K562 (cell line): Measurements from ENCODE around the gene DARS2. TPM values are rescaled to one million over a fixed set of nuclear protein-coding genes. Genes with fewer than 3 reads are reported as not detected.

ENCODE experiments used
- BHLHE40 ChIP-seq: IDR thresholded peaks from 2 replicates; pipeline ENCODE4 v1.6.1; 2011; ENCODE audit warnings: low read length, improper control_type of control experiment
- ELF4 ChIP-seq: fragments of 450-650 bp; formaldehyde crosslinking; IDR thresholded peaks from 2 replicates; pipeline ENCODE4 v1.4.0; 2022; ENCODE audit warnings: missing genetic modification characterization
- JUN ChIP-seq, 2 experiments: sonication (generic) in 1 of 2; formaldehyde crosslinking in 1 of 2; IDR thresholded peaks; 2 replicates each; pipeline versions ENCODE4 v1.6.1 to v1.8.0; 2012 to 2022; ENCODE audit warnings: borderline replicate concordance in 2 of 2, mild to moderate bottlenecking in 2 of 2, improper control_type of control experiment in 1 of 2, low read depth in 1 of 2, low read length in 1 of 2, missing genetic modification reagents in 1 of 2
- LCOR ChIP-seq: sonication (generic); formaldehyde crosslinking; IDR thresholded peaks from 2 replicates; pipeline ENCODE4 v1.8.0; 2022; ENCODE audit warnings: mild to moderate bottlenecking, missing genetic modification reagents
- MIER1 ChIP-seq: fragments of 450-650 bp; IDR thresholded peaks from 2 replicates; pipeline ENCODE4 v1.6.1; 2016; ENCODE audit warnings: antibody characterized with exemption, mild to moderate bottlenecking, low read depth
- PKNOX1 ChIP-seq: fragments of 450-650 bp; IDR thresholded peaks from 2 replicates; pipeline ENCODE4 v1.6.1; 2016
- POLR2AphosphoS5 ChIP-seq: IDR thresholded peaks from 2 replicates; pipeline ENCODE4 v1.6.1; 2011; ENCODE audit warnings: mild to moderate bottlenecking, low read depth, low read length, moderate library complexity; ENCODE audit not compliant: control insufficient read depth, insufficient read depth
- RB1 ChIP-seq: fragments of 450-650 bp; IDR thresholded peaks from 2 replicates; pipeline ENCODE4 v1.6.1; 2017; ENCODE audit warnings: low read depth, mild to moderate bottlenecking
- SIN3A ChIP-seq, 2 experiments: fragments of 150-350 bp in 1 of 2; IDR thresholded peaks; 2 replicates each; pipeline ENCODE4 v1.6.1; 2011 to 2016; ENCODE audit warnings: borderline replicate concordance in 2 of 2, low read depth in 2 of 2, low read length in 2 of 2, mild to moderate bottlenecking in 2 of 2, moderate library complexity in 2 of 2; ENCODE audit not compliant: control insufficient read depth in 1 of 2
- ZKSCAN1 ChIP-seq: fragments of 150-350 bp; IDR thresholded peaks from 2 replicates; pipeline ENCODE4 v1.6.1; 2016; ENCODE audit warnings: low read depth, low read length
- ZNF280B ChIP-seq: fragments of 250-450 bp; sonication (Bioruptor Pico); IDR thresholded peaks from 2 replicates; pipeline ENCODE4 v1.5.1; 2021; ENCODE audit warnings: mild to moderate bottlenecking
- ZNF785 ChIP-seq: fragments of 250-450 bp; sonication (Bioruptor Pico); IDR thresholded peaks from 2 replicates; pipeline ENCODE4 v1.4.0; 2020; ENCODE audit warnings: mild to moderate bottlenecking
- polyA plus RNA-seq, 8 experiments: library from polyadenylated mRNA; depleted of rRNA in 4 of 8; stranded (reverse) in 5 of 8; unstranded in 3 of 8; fragments of >200 nt; fragmentation: Nextera tagmentation in 2 of 8; fragmentation: Illumina TruSeq in 1 of 8; extraction: Ambion mirVana in 2 of 8; extraction: Trizol in 1 of 8; gene quantifications; 2 replicates each; pipeline versions ENCODE4 v1.2.1 to v1.2.3, GENCODE V29; 2011 to 2014; ENCODE audit warnings: inconsistent platforms in 1 of 8, missing spikeins in 1 of 8
- total RNA-seq, 7 experiments: library from RNA; depleted of rRNA in 6 of 7; stranded (reverse); fragments of >200 nt in 6 of 7; fragmentation: Illumina TruSeq in 2 of 7; extraction: Trizol in 2 of 7; gene quantifications; 2 replicates each; pipeline versions ENCODE4 v1.2.1 to v1.2.3, GENCODE V29; 2011 to 2021; ENCODE audit warnings: low replicate concordance in 1 of 7
- TF ChIP-seq, protein P1 (sequence below): fragments of 250-450 bp; sonication (Bioruptor Pico); IDR thresholded peaks from 2 replicates; pipeline ENCODE4 v1.8.0; 2021; ENCODE audit warnings: moderate library complexity, mild to moderate bottlenecking, inconsistent platforms
- TF ChIP-seq, protein P2 (sequence below): sonication (generic); formaldehyde crosslinking; IDR thresholded peaks from 2 replicates; pipeline ENCODE4 v1.4.0; 2020; ENCODE audit warnings: mild to moderate bottlenecking, missing genetic modification reagents
- TF ChIP-seq, protein P3 (sequence below): fragments of 200-800 bp; sonication (Bioruptor generic); IDR thresholded peaks from 2 replicates; pipeline ENCODE4 v1.6.1; 2016; ENCODE audit warnings: missing genetic modification characterization, missing compliant biosample characterization

DARS2 gene
- total and polyA plus RNA-seq, 9 of the 15 experiments (the other 6 are each of a cell fraction or from before 2014, with no cell fraction given): 36.4 to 96.7 (median 68.6) TPM

DNA sequence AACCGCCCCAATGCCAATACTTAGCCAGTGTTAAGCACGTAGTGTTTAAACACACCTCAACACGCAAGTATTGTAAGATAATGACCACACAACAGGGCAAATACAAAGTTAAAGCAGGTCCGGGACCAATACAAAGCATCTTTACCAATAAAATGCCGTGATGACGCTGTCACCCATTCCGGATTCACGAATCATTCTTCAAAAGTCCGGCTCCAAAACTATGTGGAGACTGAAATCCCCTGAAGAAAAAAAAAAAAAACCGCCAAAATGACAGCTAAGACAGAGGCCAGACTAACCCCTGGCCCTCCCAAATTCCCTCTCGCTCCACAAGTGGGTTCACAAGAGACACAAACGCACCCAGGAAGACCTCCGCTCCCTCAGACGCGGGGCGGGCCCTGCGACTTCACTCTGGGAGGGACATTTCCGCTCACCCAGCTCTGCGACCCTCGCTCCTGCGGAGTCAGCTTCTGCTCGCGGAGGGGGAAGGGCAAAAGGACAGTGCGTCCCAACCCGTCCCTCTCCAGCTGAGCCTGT is 625 bp upstream of the DARS2 start (continued):
- TF ChIP-seq, protein P1, sequence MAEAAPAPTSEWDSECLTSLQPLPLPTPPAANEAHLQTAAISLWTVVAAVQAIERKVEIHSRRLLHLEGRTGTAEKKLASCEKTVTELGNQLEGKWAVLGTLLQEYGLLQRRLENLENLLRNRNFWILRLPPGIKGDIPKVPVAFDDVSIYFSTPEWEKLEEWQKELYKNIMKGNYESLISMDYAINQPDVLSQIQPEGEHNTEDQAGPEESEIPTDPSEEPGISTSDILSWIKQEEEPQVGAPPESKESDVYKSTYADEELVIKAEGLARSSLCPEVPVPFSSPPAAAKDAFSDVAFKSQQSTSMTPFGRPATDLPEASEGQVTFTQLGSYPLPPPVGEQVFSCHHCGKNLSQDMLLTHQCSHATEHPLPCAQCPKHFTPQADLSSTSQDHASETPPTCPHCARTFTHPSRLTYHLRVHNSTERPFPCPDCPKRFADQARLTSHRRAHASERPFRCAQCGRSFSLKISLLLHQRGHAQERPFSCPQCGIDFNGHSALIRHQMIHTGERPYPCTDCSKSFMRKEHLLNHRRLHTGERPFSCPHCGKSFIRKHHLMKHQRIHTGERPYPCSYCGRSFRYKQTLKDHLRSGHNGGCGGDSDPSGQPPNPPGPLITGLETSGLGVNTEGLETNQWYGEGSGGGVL (CRISPR knock-in tag): no peak
- no peak for TF ChIP-seq LCOR (CRISPR knock-in tag)
- no peak for TF ChIP-seq ZNF785 (CRISPR knock-in tag)
- TF ChIP-seq RB1: 0 out of 2 replicates have a peak, but pooled peaks have one; percentile 46
- 0 out of 2 replicates have a peak, but pooled peaks have one; percentile 3 for TF ChIP-seq PKNOX1
- no peak for TF ChIP-seq ELF4
- TF ChIP-seq ZKSCAN1: no peak
- no peak for TF ChIP-seq ZNF280B (CRISPR knock-in tag)
- TF ChIP-seq SIN3A (IDR thresholded peaks at IDR 0.05; ENCODE audit: borderline replicate concordance in 2 of 2, control insufficient read depth in 1 of 2, low read depth in 2 of 2, low read length in 2 of 2): peak in 1 of 2 experiments; percentile 87; a peak in 1 of 4 replicates
- TF ChIP-seq, protein P2, sequence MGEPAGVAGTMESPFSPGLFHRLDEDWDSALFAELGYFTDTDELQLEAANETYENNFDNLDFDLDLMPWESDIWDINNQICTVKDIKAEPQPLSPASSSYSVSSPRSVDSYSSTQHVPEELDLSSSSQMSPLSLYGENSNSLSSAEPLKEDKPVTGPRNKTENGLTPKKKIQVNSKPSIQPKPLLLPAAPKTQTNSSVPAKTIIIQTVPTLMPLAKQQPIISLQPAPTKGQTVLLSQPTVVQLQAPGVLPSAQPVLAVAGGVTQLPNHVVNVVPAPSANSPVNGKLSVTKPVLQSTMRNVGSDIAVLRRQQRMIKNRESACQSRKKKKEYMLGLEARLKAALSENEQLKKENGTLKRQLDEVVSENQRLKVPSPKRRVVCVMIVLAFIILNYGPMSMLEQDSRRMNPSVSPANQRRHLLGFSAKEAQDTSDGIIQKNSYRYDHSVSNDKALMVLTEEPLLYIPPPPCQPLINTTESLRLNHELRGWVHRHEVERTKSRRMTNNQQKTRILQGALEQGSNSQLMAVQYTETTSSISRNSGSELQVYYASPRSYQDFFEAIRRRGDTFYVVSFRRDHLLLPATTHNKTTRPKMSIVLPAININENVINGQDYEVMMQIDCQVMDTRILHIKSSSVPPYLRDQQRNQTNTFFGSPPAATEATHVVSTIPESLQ (CRISPR knock-in tag): peak; percentile 7; the same call in 1 of the 2 replicates
- TF ChIP-seq POLR2AphosphoS5: no peak
- TF ChIP-seq BHLHE40: no peak
- no peak for TF ChIP-seq MIER1
- no peak for TF ChIP-seq JUN (IDR thresholded peaks at IDR 0.05; ENCODE audit: borderline replicate concordance, low read depth, low read length)
- TF ChIP-seq JUN (CRISPR knock-in tag; IDR thresholded peaks at IDR 0.05; ENCODE audit: borderline replicate concordance): no peak
- TF ChIP-seq, protein P3, sequence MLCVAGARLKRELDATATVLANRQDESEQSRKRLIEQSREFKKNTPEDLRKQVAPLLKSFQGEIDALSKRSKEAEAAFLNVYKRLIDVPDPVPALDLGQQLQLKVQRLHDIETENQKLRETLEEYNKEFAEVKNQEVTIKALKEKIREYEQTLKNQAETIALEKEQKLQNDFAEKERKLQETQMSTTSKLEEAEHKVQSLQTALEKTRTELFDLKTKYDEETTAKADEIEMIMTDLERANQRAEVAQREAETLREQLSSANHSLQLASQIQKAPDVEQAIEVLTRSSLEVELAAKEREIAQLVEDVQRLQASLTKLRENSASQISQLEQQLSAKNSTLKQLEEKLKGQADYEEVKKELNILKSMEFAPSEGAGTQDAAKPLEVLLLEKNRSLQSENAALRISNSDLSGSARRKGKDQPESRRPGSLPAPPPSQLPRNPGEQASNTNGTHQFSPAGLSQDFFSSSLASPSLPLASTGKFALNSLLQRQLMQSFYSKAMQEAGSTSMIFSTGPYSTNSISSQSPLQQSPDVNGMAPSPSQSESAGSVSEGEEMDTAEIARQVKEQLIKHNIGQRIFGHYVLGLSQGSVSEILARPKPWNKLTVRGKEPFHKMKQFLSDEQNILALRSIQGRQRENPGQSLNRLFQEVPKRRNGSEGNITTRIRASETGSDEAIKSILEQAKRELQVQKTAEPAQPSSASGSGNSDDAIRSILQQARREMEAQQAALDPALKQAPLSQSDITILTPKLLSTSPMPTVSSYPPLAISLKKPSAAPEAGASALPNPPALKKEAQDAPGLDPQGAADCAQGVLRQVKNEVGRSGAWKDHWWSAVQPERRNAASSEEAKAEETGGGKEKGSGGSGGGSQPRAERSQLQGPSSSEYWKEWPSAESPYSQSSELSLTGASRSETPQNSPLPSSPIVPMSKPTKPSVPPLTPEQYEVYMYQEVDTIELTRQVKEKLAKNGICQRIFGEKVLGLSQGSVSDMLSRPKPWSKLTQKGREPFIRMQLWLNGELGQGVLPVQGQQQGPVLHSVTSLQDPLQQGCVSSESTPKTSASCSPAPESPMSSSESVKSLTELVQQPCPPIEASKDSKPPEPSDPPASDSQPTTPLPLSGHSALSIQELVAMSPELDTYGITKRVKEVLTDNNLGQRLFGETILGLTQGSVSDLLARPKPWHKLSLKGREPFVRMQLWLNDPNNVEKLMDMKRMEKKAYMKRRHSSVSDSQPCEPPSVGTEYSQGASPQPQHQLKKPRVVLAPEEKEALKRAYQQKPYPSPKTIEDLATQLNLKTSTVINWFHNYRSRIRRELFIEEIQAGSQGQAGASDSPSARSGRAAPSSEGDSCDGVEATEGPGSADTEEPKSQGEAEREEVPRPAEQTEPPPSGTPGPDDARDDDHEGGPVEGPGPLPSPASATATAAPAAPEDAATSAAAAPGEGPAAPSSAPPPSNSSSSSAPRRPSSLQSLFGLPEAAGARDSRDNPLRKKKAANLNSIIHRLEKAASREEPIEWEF (CRISPR knock-in tag): no peak
